HG03025 (cell line): Measurements from ENCODE around the gene TNRC6A.
"Not testable (repeated sequence)": the region's sequence is repeated elsewhere in the genome, so short reads cannot be mapped to it uniquely, and the experiment has no call there.

Experiments used
- ATAC-seq: cut with Tn5 transposase; IDR thresholded peaks from one replicate; pipeline ENCODE4 v1.9.1; 2021; ENCODE audit warnings: mild to moderate bottlenecking, moderate library complexity; ENCODE audit not compliant: unreplicated experiment, low FRiP score

The TNRC6A gene

DNA sequence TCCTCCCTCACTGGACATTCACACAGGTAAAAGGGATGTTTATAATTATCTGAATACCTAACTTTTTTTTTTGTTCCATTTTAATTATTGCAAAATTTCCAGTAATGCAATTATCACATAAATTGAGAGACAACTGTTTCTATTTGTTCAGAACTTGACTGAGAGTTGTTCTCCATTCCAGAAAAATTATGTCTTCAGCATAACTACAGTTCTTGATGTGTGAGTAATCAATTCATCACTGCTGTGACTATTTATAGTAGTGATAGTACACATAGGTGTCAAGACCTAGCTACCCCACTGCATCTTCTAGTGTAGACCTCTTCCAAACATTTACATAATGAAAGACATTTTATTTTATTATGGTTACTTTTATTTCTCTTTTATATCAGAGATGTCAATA is 5.8 kb upstream of the TNRC6A start:
- ATAC-seq, result no peak

- no peak for ATAC-seq
Measured at GRCh38 chr16:24728011-24728410, 1.4 kb upstream of the TNRC6A start.

DNA sequence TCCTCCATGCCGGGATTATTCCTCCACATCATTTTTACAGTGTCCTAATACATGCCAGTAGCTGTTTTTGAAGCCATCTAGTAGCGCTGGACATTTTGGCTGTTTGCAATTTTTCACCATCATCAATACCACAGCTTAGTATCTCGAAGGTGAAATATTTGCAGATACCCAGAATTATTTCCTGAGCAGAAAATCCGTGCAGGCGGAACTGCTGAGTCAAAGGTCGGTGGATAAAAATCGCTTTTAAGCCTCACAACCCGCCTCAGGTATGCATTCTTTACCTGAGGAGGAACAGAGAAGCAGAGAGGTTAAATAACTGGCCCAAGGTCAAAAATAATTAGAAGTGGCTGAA is 584 bp upstream of the TNRC6A start:
- ATAC-seq, result no peak

- peak; percentile 32 for ATAC-seq
Measured at GRCh38 chr16:24729951-24730815, 732 bp downstream of the TNRC6A start.

DNA sequence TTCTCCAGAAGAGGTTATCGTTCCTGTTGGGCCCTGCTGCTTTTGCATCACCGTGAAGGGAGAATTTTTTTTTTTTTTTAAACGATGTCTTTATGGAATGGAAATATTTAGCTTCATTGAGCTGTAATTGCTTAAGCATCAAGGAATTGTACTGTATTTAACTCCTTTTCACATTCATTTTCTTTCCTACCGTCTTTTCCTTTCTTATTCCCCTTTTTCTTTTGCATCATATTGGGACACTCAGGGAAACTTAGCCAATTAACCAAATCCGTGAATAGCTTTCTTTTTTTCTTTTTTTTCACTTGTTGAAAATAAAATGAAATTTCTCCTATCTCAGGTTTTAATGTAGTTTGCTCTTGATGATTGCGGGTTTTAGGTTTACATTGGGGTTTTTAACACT is 1.5 kb downstream of the TNRC6A start:
- ATAC-seq, result no peak

DNA sequence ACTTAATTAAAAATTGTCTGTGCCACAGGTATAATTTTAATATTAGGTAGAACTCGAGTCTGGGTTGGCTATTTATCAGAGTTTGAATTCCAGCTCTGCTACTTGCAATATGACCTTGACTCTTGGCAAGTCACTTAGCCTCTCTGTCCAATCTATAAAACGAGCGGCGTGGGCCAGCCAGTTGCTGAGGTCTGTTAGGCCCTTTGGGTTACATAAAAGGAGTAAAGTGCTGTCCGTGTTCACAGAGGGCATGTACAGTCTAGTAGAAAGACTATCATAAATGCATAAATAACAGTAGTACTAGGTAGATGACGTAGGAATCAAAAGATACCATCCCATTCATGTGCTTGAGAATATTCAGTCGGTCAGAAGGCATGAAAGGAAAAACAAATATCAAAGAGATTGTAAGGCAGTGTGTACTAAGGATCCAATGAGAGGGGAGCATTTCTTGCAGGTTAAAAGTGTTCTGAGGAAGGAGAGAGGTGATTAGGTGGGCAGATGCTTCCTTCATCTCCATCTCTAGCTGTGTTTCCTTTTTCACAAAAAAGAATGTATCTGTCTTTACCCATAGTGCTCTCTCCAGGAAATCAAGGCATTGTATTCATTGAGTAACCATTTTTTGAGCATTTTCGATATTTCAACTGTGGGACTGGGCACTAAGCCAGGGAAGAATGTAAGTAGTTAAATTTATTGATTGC is 2.4 kb downstream of the TNRC6A start:
- ATAC-seq, result no peak

DNA sequence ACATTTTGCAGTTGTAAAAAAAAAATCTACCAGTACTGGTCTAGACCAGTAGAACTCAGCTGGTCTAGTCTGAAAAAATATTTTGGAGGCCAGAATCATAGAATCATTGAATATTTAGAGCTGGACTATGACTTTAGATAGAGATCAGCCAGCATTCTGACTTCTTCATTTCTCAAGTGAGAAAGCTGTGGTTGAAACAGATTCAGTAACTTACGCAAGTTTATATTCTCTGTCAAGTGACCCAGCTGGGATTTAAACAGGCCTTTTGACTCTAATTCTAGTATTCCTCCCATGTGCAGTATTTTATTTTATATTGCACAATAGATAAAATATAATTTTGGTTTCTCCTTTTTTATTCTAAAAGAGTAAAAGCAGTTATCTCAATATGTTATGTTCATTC is 4.9 kb downstream of the TNRC6A start:
- no peak for ATAC-seq

DNA sequence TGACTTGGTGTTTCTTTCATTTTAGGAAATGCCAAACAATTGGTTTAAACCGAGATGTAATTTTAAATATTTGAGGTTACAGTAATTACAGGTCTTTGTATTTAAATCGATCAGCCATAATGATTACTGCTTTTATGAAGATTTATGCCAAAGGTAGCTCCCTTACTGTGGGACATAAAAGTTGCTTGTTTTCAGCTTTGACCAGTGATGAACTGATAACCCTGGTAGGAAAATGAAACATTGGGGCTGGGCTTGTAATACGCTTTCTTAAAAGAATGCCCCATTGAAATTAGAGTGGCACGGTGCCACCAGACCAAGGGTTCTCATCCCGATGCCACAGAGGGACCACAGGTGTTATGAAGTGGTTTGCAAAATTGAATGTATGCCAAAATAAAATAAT is 7.3 kb downstream of the TNRC6A start:
- ATAC-seq, result no peak

- ATAC-seq, result no peak
Measured at GRCh38 chr16:24737391-24737871, 8.0 kb downstream of the TNRC6A start.

DNA sequence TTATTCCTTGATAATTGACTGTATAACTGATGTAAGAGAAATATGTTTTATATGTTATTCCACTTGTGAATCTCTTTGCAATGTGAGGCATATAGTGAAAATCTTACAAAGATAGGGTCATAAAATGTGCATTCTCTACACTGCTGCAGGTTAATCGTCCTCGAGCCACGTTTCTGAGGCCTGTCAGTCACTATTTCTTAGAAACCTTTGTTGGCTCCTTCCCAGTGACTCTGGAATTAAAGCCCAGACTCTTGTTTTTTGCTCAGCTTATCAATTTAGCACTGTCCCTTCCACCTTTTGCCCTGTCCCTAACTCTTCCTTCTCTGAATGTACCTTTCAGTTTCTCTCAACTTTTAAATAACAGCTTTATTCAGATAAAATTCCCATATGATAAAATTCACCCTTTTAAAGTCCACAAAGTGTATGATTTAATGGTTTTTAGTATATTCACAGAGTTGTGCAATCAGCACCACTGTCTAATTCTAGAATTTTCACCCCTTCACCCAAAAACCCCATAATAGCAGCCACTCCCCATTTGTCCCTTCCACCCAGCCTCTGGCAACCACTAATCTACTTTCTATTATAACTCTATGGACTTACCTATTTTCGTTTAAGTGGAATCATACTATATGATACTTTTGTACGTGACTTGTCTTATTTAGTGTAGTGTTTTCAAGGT is 8.6 kb downstream of the TNRC6A start:
- no peak for ATAC-seq

DNA sequence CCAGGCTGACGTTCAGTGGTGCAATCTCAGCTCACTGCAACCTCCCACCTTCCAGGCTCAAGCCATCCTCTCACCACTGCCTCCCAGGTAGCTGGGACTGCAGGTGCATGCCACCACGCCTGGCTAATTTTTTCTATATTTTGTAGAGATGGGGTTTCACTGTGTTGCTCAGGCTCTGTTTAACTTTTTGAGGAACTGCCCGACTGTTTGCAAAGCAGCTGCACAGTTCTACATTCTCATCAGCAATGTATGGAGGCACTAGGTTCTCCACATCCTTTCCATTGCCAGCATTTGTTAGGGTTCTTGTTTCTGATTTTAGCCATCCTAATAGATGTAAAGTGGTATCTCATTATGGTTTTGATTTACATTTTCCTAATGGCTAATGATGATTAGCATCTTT is 9.4 kb downstream of the TNRC6A start:
- ATAC-seq, result no peak

- no peak for ATAC-seq
Measured at GRCh38 chr16:24741862-24742261, 12.4 kb downstream of the TNRC6A start.

- ATAC-seq, result not testable (repeated sequence)
Measured at GRCh38 chr16:24742610-24743009, 13.2 kb downstream of the TNRC6A start.

- no peak for ATAC-seq
Measured at GRCh38 chr16:24745391-24745790, 15.9 kb downstream of the TNRC6A start.

GRCh38 chr16:24745791-24746190 is 16.3 kb downstream of the TNRC6A start:
- ATAC-seq, result no peak

DNA sequence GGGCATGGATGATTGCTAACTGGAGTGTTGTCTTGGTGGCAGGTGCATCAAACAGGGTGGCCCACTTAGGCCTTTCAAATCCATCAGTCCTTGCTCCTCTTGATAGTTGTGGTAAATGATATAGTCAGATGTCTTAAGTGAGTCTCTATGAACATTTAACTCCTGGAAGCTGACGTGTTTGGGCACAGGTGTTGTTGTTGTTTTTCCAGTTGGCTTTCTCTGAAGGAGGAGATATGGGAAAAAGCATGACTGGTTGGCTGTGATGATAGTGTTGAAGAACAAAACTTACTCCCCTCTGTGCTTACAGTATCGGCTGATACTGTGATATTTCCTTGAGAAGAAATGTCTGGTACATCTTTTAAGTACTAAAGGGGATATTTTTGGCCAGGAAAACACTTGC is 18.0 kb downstream of the TNRC6A start:
- ATAC-seq, result no peak

GRCh38 chr16:24748242-24748641 is 18.8 kb downstream of the TNRC6A start:
- no peak for ATAC-seq

DNA sequence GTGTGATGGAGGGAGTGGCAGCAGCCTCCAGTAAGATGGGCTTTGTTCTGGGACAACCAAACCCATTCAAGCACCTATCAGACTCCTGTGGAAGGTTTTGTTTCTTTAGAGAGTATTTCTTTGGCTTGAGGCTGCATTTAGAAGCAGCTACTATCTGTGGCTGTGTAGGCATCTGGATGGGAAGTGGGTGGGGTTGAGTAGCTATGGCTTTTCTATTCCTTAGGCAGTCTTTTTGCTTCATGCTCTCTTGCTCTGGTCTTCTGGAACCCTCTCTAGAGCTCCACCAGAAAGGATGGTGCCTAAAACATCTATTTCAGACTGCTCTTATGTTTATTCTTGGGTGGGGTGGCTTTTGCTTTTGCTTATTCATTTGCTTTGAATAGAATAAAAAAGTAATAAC is 19.9 kb downstream of the TNRC6A start:
- ATAC-seq, result no peak

DNA sequence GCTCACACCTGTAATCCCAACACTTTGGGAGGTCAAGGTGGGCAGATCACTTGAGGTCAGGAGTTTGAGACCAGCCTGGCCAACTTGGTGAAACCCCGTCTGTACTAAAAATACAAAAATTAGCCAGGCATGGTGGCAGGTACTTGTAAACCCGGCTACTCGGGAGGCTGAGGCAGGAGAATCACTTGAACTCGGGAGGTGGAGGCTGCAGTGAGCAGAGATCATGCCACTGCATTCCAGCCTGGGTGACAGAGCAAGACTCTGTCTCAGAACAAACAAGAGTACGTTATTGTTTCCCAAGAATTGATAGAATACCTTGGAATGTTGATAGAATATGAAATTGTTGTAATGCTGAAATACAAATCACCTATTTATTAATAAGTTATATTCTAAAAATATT is 20.4 kb downstream of the TNRC6A start:
- not testable (repeated sequence) for ATAC-seq

DNA sequence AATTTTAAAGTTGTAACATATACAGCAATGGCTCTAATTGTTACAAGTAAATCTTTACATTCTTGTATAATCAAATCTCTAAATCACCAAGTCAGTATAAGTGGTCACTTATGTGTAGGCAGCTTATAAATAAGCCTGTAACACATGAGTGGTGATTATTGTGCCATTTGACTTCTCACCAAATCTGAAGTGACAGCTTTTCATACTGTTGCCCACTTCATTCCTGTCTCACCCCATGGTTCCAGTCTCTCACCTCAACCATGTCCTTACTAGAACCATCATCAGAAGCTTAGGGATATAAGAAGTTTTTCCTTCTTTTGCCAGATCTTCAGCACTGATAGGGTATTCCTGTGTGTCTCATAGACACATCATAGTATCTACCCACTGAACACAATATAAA is 23.5 kb downstream of the TNRC6A start:
- no peak for ATAC-seq

GRCh38 chr16:24753437-24753836 is 24.0 kb downstream of the TNRC6A start:
- no peak for ATAC-seq
